ENCODE measurements around the gene GZMM. TPM values are rescaled to one million over a fixed set of nuclear protein-coding genes. Genes with fewer than 3 reads are reported as not detected.

The GZMM gene
- polyA plus RNA-seq, 3 donors, result 0.12 TPM; not detected in 2

- no peak for DNase-seq (ENCODE audit: low read depth in 3 of 3, low spot score in 2 of 3)
Observed at GRCh38 chr19:533364-534058, 10.3 kb upstream of the GZMM start.

- DNase-seq (ENCODE audit: low read depth in 3 of 3, low spot score in 2 of 3), result no peak
Observed at GRCh38 chr19:534088-534487, 9.8 kb upstream of the GZMM start.

DNA sequence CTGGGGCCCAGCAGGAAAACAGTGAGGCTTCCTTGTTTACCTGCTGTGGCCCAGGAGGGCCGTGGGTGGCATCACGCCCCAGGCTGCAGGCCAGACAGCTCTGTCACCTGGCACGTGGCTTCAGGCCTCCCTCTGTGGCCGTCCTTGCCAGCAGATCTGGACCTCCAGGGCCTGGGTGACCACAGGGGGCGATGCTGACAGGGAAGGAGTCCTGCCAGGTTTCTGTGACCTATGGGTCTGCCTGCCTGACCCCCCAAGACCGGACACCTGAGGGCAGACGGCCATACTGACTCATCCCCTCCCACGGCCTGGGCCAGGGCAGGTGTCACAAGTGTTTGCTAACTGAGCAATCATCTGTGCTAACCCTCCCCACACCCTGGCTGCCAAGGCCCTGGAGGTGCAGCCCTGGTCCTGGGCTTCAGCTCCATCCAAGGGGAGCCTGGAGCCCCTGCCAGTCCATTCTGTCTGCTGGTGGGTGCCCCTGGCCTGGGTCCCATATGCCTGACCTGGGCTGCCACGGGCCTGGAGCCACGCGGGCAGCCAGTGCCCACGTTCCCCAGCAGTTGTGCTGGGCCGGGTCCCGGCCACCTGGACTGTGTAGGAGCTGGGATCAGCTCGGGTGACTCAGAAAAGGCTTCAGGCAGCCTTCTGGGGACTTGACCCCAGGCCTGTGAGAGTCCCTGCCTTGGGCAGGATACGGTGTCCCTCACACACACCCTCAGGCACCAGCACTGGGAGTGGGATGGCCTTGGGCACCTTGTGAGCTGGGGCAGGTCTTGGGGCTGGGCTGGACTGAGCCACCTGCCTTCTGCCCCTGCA lies 8.6 kb upstream of the GZMM start:
- no peak for DNase-seq (ENCODE audit: low read depth in 3 of 3, low spot score in 2 of 3)

- DNase-seq (ENCODE audit: low read depth in 3 of 3, low spot score in 2 of 3), result no peak
Observed at GRCh38 chr19:536031-536880, 7.6 kb upstream of the GZMM start.

DNA sequence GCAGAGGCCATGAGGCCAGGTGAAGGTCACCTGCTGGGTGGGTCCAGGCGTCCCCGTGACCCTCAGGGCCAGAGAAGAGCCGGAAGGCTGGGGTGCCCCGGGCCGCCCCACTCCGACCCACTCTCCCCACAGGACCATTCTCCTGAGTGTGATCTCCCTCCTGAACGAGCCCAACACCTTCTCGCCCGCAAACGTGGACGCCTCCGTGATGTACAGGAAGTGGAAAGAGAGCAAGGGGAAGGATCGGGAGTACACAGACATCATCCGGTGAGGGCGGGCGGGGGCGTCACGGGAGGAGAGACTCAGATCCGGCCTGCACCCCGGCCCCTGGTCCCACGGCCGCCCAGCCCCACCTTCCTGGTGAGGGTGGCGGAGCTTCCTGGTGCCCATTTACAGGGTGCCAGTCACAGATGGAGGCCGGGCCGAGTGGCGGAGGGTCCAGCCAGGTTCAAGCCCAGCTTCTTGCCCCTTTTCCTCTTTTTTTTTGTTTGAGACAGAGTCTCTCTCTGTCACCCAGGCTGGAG lies 6.9 kb upstream of the GZMM start:
- no peak for DNase-seq (ENCODE audit: low read depth in 3 of 3, low spot score in 2 of 3)

GRCh38 chr19:538641-539428 lies 5.0 kb upstream of the GZMM start:
- no peak for DNase-seq (ENCODE audit: low read depth in 3 of 3, low spot score in 2 of 3)

DNA sequence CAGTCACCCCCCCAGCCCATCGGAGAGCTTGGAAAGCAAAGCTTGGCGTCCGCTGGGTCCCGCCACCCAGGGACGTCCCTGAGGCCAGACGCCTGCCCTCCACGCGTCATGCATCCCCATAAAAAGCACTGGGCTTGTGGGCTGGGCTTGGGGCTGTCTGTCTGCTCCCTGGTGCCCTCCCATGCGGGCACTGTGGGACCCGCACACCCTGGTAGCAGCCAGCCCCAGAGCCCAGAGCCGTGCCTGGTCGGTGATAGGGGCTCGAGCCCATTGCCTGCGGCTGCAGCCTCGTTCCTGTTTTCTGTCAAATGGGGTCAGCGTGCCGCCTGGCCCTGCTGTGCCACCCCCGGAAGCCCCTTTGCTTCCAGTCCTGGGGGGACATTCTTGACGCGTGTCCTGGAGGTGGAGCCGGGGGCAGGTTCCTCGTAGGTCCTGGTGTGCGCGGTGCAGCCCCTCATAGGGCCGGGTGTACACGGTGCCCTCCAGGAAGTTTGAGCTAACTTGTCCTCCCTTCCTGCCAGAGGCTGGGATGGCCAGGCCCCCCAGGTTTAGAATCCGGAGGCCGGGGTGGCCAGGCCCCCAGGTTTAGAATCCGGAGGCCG lies 4.3 kb upstream of the GZMM start:
- no peak for DNase-seq (ENCODE audit: low read depth in 3 of 3, low spot score in 2 of 3)

GRCh38 chr19:540867-541637 lies 2.8 kb upstream of the GZMM start:
- DNase-seq (ENCODE audit: low read depth in 3 of 3, low spot score in 2 of 3), result no peak

DNA sequence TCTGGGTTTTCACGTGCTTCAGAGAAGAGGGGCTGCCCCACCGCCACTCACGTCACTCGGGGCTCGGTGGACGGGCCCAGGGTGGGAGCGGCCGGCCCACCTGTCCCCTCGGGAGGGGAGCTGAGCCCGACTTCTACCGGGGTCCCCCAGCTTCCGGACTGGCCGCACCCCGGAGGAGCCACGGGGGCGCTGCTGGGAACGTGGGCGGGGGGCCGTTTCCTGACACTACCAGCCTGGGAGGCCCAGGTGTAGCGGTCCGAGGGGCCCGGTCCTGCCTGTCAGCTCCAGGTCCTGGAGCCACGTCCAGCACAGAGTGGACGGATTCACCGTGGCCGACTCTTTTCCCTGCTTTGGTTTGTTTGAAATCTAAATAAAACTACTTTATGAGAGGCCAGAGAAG lies 2.2 kb upstream of the GZMM start:
- DNase-seq (ENCODE audit: low read depth in 3 of 3, low spot score in 2 of 3), result no peak

GRCh38 chr19:542173-542866 lies 1.5 kb upstream of the GZMM start:
- DNase-seq (ENCODE audit: low read depth in 3 of 3, low spot score in 2 of 3), result no peak

- no peak for DNase-seq (ENCODE audit: low read depth in 3 of 3, low spot score in 2 of 3)
Observed at GRCh38 chr19:547117-547516, 3.3 kb downstream of the GZMM start.

DNA sequence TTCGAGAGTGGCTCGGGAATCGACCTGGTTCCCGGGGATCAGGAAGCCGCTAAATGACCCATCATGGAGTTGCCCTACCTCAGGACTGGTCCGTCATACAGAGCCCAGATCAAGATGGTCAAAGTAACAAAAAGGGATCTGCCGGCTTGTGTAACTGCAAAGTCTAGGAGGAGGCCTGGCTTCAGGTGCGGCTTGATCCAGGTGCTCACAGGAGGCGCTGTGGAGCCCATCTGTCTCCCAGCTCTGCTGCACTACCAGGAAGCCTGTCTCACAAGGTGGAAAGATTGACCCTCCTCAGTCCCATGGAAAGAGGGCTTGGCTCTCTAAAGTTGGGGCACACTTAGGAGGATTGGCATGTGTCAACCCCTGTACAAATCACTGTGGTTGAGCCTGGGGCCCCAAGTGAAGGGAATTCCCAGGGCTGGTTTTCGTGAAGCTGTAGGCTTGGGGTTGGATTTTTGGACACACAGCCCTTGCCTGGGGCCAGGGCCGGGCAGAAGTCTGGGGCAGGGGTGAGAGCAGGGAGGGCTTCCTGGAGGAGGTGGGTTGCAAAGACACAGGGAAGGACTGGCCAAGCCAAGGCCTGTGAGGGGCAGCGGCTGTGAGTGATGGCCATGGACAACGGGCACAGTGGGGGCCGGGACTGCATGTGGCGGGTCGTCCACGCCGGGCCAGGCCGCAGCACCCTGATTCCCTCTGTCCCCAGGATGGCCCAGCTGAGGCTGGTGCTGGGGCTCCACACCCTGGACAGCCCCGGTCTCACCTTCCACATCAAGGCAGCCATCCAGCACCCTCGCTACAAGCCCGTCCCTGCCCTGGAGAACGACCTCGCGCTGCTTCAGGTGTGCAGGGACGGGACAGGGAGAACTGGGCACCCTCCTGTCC lies 4.2 kb downstream of the GZMM start:
- DNase-seq (ENCODE audit: low read depth in 3 of 3, low spot score in 2 of 3), result no peak

DNA sequence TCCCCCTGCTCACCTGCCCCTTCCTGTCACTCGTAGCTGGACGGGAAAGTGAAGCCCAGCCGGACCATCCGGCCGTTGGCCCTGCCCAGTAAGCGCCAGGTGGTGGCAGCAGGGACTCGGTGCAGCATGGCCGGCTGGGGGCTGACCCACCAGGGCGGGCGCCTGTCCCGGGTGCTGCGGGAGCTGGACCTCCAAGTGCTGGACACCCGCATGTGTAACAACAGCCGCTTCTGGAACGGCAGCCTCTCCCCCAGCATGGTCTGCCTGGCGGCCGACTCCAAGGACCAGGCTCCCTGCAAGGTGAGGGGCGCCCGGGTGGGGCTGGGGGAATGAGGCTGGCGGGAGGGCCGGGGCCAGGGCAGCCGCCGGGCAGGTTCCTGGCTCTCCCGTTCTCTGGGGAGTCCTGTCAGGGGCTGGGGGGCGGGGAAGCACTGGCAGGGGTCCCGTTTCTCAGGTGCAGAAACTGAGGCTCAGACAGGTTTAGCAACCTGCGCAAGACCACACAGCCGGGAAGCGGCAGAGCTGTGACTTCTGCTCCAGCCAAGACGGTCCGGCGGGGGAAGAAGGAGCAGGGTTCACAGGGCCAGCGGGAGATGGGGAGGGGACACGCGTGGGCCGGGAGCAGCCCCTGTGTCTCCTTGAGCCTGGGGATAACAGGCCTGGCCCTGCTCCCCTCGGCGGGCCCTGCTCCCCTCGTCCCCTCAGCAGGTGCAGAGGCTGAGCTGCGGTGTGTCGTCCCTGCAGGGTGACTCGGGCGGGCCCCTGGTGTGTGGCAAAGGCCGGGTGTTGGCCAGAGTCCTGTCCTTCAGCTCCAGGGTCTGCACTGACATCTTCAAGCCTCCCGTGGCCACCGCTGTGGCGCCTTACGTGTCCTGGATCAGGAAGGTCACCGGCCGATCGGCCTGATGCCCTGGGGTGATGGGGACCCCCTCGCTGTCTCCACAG lies 5.3 kb downstream of the GZMM start:
- DNase-seq (ENCODE audit: low read depth in 3 of 3, low spot score in 2 of 3), result no peak

DNA sequence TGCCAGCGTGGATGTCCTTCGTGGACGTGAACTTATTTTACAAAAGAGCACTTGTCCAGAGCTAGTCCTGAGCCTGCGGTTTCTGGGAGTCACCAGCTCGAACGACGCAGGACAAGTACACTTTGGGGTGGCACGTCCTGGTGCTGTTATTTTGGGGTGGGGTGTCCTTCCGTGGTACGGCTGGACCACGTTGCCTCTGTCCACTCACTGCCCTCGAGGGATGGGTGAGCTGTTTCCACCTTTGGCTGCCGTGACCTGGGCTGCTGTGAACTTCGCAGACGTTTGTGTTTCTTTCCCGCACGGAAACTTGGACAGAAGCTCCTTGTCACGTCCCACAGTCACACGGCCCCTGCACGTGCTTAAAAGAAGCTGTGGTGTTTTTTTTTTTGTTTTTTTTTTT lies 11.0 kb downstream of the GZMM start:
- DNase-seq (ENCODE audit: low read depth in 3 of 3, low spot score in 2 of 3), result no peak

DNA sequence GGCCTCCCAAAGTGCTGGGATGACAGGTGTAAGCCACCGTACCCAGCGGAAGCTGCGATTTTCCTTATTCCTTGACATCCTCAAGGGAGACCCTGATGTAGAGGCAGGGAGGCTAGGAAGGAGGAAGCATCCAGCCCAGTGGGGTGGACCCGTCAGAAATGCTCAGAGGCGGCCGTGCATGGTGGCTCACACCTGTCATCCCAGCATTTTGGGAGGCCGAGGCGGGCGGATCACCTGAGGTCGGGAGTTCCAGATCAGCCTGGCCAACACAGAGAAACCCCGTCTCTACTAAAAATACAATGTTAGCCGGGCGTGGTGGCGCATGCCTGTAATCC lies 11.6 kb downstream of the GZMM start:
- no peak for DNase-seq (ENCODE audit: low read depth in 3 of 3, low spot score in 2 of 3)

GRCh38 chr19:556611-557382 lies 12.9 kb downstream of the GZMM start:
- no peak for DNase-seq (ENCODE audit: low read depth in 3 of 3, low spot score in 2 of 3)

Data from right renal cortex interstitium (tissue), 3 donors.